Stimulated activated naive CD4-positive, alpha-beta T cell (primary cell): Measurements from ENCODE around the gene URGCP.
A peak's percentile ranks its signal among the peaks of the same experiment; 100 is the strongest.
"Not testable (repeated sequence)": the region's sequence is repeated elsewhere in the genome, so short reads cannot be mapped to it uniquely, and the experiment has no call there.

Experiments used
- DNase-seq, 6 experiments: peaks; one replicate each; lab custom pipeline; 2025; lab: John Stamatoyannopoulos, UW

Gene URGCP

DNA sequence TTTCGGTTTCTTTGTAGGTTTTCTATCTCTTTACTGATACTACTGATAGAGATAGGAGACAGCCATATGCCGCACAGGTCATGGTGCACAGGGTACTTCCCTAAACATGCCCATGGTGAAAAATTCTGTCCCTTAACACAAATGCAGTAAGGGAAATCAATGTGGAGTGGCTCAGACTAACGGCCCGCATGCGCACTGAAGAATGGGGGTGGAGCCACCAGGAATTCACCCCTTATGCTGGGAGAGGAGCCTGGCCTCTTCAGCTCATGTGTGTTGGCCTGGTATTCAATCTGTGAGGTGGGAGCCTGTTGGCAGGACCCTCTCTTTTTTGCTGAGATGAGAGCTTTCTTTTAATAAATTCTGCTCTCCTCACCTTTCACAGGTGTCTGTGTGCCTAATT, 8.4 kb upstream of the URGCP start:
- DNase-seq = no peak

- DNase-seq = peak in 3 of 6 experiments; percentile 29 to 42 (median 38)
Observed at GRCh38 chr7:43905956-43906330, 453 bp downstream of the URGCP start.

DNA sequence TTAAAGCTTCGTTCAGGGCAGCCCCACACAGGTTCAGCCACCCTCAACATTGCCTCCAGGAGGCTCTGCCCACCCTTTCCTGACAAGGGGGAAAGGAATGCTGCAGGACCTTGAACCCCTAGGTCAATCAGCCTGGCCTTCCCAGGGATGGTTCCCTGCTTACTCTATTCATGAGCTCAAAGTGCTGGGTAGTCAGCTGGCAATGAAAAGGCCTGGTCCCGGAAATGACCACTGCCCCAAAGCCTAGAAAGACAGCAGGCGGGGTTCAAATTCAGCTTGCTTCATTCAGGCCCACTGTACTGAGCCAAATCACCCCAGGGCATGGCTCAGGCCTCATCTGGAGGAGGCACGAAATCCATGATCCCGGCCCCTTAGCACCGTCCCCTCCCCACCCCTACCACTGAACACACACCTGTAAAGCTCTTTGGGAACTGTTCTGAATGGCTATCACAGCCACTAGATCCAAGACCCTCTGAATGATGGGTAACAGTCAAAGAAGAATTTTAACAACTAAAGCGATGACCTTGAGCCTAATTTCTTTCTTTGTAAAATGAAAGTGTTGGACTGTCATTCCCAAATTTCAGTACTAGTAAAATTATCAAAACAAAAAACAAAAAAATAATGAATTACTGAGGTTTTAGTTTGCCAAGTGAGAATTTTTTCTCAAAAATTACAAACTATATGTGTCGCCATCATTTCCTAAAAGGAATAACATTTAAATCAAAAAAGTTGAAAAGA, 1.0 kb downstream of the URGCP start:
- DNase-seq = no peak

- no peak for DNase-seq
Observed at GRCh38 chr7:43904533-43905208, 1.7 kb downstream of the URGCP start.

DNA sequence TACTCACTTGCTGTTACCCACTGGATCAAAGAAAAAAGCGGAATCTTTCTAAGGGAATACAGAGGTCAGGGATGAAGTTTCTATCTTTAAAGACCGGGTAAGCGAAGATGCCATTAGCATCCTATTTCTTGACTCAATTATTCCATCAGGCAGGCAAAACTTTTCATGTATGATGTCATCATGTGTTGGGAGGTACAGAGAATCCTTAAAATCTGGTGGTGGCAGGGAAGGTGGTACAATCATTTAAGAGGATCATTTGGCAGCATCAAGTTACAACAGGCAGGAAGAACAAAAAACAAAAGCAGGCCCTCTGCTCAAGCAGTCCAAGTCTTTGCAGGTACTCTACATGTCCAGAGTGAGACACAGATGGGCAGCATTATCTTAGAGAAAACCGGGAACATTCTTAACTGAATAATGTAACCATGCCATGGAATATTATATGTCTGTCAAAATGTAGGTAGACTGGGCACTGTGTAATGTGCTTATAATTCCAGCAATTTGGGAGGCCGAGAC, 3.8 kb downstream of the URGCP start:
- no peak for DNase-seq

DNA sequence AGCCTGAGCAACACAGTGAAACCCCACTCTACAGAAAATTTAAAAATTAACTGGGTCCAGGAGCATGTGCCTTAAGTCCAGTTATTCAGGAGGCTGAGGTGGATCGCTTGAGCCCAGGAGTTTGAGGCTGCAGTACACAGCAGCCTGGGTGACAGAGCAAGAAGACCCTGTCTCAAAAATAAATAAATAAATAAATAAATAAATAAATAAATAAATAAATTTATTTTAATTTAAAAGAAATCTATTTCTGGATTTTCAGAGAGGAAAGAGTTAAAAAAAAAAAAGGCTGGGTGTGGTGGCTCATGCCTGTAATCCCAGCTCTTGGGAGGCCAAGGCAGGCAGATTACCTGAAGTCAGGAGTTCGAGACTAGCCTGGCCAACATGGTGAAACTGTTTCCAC, 7.8 kb downstream of the URGCP start:
- DNase-seq = not testable (repeated sequence)

DNA sequence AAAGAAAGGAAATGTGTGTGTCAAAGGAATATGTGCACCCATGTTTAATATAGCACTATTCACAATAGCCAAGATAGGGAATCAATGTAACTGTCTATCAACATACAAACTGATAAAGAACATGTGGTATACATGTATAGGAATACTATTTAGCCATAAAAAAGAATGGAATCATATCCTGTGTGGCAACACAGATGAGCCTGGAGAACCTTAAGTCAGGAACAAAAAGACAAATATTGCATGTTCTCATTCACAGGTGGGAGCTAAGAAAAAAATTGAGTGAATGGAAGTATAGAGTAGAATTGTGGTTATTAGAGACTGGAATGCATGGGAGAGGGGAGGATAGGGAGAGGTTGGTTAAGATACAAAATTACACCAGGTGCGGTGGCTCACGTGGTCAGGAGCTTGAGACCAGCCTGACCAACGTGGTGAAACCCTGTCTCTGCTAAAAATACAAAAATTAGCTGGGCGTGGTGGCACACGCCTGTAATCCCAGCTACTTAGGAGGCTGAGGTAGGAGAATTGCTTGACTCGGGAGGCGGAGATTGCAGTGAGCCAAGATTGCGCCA, 10.5 kb downstream of the URGCP start:
- DNase-seq = no peak

GRCh38 chr7:43891069-43891955, 15.1 kb downstream of the URGCP start:
- DNase-seq = no peak

DNA sequence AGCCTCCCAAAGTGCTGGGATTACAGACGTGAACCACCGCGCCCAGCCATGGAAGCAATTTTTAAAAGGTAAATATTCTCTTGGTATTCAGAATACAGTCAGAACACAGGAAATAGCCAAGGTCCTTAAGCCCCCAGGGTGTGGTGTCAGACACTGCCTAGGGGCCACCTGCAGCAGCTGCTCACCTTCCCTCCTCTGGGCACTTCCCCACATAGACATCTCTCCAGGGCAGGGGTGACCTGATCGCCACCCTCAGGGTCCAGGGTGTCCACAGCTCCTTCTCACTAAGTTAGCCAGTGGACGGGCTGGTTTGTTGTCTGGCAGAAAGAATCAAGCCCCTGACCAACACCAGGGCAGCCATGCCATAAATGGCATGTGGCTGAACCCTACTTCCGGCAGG, 15.9 kb downstream of the URGCP start:
- DNase-seq = no peak

DNA sequence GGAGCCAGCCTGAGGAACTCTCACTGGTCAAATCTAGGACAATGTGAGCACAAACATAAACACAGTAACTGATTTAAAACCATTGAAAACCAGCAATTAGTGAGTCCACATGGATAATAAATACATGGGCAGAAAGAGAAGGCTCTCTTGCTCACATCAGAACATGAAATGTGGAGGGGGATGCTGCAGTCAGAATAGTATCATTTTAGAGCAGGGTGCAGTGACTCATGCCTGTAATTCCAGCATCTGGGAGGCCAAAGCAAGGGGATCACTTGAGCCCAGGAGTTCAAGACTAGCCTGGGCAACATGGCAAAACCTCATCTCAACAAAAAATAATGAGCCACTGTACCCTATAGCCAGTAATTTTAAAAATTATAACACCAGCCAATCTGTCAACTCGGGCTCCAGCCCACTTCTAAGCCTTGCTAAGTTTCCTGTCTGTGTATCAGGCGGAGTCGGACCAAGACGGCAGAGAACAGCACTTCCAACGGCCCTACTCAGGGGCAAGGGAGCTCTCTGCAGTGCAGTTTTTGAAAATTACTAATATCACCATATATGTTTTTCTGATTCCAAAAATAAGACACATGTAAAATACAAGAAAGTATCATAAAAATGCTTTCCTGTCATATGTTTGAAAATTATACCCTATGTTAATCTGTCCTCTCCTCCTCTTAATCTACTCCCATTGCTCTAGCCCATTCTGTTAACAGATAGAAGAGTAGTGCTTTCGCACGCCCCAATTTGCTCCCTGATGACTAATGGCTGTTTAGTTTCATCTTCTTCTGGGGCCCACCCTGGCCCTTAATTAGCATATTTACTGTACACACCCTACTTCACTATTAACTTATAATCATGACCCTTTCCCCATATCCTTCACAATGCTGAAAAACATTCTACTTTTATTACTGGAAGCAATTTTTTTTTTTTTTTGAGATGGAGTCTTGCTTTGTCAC, 17.1 kb downstream of the URGCP start:
- DNase-seq = no peak

GRCh38 chr7:43884617-43885016, 21.8 kb downstream of the URGCP start:
- DNase-seq = no peak

DNA sequence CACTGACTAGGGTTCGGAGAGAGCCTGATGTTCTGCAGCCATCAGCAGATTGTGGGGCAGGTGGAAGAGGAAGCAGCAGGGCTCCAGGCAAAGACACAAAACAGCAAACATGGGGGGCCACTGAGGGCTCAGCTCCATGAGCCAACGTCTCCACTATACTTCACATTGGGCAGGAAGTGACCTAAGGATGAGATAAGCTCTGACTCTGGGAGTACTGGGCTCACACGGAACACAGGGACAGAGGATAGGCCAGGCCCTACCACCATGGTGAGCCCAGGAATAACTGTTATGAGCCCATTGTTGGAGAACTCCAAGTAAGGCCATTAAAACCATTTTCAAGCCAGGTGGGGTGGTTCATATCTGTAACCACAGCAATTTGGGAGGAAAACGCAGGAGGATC, 22.2 kb downstream of the URGCP start:
- DNase-seq = no peak

GRCh38 chr7:43880596-43880995, 25.8 kb downstream of the URGCP start:
- DNase-seq = no peak

GRCh38 chr7:43879477-43879876, 26.9 kb downstream of the URGCP start:
- DNase-seq = no peak

GRCh38 chr7:43878867-43879266, 27.5 kb downstream of the URGCP start:
- DNase-seq = no peak

DNA sequence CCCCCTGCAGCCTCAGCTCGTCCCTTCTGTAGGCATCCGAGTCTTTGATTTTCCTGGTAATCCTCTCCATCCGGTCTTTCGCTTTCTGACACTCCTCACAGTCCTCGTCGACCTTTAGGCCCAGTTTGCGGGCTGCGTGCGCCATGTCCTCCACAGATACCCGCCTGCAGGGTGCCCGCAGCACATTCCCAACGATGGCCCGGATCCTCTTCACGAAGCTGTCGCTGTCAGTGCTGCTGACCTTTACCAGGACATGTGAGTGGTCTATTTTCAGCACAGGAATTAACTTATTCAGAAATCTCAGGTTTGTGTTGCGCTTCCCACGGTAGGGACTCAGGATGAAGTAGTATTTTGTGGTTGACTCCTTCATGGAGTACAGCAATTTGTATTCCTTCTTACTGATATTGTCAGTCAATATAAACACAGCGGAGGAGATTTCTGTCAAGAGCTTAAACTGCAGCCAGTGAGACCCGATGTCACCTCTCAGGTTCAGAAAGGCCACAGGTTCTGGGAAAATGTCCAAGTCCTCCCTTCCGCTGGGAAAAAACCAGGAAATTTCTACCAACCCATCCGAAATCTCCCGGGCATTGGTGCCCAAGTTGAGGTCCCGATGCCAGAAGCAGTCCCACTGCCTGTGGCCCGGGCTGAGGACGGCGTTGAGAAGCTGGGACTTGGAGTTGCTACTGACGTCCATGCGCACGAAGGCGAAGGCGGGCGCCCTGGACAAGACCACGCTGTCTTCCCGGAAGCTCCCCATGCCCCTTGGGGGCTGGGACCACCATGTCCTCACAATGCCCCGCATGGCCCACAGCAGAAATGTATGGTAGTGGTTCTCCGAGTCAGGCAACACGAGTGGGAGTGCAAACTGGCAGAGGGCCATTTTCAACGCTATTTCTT, 28.2 kb downstream of the URGCP start:
- no peak for DNase-seq

DNA sequence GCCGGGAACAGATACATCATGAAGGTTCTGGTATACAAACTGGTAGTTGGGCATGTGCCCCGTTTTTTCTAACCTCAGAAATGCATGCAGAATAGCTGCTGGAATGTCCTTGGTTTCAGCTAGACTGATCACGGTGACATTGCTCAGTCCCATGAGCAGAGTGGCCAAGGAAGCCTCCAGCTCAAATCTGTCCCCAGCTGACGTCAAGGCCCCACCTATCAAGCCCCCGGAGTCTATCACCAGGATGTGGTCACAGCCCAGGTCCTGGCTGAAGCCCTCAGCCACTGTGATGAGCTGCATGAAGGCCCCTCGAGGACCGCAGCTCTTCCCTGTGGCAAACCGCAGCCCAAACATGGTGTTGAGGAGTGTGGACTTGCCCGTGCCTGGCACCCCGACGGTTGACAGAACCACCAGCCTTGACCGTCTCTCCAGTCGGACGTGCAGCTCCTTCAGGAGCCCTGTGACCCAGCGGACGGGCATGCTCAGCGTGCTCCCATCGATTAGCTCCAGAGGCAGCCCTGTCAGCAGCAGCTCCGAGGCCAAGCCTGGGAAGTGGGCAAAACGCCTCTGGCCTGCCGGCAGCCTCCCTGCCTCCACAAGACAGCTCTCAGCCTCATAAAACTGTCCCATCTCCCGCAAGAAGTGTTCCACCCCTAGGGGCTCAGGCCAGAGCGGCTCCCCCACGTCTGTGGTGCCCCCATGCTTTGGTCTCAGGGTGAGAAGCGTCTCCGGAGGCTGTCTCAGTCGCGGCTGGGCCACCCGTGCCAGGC, 29.2 kb downstream of the URGCP start:
- DNase-seq = no peak

DNA sequence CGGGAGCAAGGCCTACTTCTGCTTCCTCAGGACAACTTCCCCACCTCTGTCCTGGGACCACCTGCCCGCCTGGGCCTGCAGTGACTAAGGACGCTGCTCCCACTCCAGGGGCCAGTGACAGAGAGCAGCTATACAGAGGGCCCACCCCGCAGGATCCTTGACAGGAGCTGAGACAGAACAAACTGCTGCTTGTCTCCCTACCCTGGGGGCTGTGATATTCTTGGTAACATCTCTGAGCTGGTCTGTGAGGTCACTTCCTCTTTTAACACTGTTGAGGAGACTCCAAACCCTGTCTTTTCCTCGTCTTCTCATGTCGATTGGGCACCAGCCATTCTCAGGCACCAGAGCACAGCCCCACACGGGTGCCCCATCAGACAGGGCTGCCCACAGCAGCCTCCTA, 30.2 kb downstream of the URGCP start:
- DNase-seq = no peak

- no peak for DNase-seq
Observed at GRCh38 chr7:43873300-43873699, 33.1 kb downstream of the URGCP start.
